Measurements from ENCODE around the gene SDK1. TPM values are rescaled to one million over a fixed set of nuclear protein-coding genes. Genes with fewer than 3 reads are reported as not detected.

The SDK1 gene, protein sequence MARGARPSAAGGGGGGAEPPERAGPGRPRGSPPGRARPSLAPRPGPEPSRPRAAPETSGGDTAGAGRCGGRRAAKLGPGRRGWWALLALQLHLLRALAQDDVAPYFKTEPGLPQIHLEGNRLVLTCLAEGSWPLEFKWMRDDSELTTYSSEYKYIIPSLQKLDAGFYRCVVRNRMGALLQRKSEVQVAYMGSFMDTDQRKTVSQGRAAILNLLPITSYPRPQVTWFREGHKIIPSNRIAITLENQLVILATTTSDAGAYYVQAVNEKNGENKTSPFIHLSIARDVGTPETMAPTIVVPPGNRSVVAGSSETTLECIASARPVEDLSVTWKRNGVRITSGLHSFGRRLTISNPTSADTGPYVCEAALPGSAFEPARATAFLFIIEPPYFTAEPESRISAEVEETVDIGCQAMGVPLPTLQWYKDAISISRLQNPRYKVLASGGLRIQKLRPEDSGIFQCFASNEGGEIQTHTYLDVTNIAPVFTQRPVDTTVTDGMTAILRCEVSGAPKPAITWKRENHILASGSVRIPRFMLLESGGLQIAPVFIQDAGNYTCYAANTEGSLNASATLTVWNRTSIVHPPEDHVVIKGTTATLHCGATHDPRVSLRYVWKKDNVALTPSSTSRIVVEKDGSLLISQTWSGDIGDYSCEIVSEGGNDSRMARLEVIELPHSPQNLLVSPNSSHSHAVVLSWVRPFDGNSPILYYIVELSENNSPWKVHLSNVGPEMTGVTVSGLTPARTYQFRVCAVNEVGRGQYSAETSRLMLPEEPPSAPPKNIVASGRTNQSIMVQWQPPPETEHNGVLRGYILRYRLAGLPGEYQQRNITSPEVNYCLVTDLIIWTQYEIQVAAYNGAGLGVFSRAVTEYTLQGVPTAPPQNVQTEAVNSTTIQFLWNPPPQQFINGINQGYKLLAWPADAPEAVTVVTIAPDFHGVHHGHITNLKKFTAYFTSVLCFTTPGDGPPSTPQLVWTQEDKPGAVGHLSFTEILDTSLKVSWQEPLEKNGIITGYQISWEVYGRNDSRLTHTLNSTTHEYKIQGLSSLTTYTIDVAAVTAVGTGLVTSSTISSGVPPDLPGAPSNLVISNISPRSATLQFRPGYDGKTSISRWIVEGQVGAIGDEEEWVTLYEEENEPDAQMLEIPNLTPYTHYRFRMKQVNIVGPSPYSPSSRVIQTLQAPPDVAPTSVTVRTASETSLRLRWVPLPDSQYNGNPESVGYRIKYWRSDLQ (N-terminal part only)
- 0.20 and 0.34 TPM in 2 replicates for total RNA-seq

GRCh38 chr7:3300651-3301448 lies at the start of gene SDK1:
SDK1 (plus strand) TSS chr7:3301252; CDS start chr7:3301587, 335 bp downstream.
- intact Hi-C loops (cut with micrococcal nuclease), result loop anchor here (1.0 to 10.0 kb wide), 4 partner anchors 206 to 596 kb away; partner anchors contain the start of gene CARD11

- intact Hi-C loops (cut with micrococcal nuclease), result no loop called here
Observed at GRCh38 chr7:3254718-3255117, 46.3 kb upstream of the SDK1 start.

GRCh38 chr7:3259711-3260400 lies 41.2 kb upstream of the SDK1 start:
- intact Hi-C loops (cut with micrococcal nuclease), result no loop called here

DNA sequence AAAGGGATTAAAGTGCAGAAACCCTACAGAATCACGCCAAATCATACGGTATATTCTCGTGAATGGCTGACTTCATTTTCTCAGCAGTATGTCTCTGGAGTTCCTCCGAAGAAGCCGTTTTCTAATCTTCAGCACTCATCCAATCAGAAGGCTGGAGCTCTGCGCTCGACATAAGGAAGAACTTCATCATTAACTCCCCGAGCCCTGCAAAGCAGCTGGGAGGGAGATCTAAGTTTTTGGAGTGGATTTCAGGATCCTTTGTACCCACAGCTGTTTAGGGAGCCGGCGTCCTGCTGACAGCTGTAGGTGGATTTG lies 40.7 kb upstream of the SDK1 start:
- intact Hi-C loops (cut with micrococcal nuclease), result no loop called here

DNA sequence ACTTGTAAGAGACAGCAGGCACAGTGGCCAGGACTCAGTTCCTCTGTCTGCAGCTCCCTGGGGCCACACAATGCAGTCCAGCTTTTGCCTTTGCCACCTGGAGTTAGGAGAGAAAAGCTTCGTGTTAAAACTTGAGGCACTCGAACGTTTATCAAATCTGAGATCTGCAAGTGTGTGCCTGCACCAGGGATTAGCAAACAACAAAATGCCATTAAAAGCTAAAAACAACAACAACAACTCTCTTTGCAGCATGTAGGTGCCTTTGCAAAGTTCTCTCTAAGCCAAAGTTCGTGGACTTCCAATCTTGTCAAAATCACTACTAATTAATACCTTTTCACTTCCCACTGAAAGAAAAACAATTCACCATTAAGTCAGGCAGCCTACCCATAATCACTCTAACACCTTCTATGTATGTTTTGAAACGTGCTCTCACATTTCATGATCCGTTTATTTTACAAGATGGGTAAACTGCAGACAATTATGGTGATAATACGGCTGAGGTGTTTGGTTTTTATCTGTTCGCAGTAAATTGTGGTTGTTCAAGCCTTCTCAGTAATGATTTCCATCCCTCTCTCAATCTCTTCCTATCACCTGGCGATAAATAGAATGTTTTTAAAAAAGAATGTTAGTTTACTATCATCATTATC lies 36.2 kb upstream of the SDK1 start:
- intact Hi-C loops (cut with micrococcal nuclease), result no loop called here

GRCh38 chr7:3265388-3265787 lies 35.7 kb upstream of the SDK1 start:
- intact Hi-C loops (cut with micrococcal nuclease), result no loop called here

DNA sequence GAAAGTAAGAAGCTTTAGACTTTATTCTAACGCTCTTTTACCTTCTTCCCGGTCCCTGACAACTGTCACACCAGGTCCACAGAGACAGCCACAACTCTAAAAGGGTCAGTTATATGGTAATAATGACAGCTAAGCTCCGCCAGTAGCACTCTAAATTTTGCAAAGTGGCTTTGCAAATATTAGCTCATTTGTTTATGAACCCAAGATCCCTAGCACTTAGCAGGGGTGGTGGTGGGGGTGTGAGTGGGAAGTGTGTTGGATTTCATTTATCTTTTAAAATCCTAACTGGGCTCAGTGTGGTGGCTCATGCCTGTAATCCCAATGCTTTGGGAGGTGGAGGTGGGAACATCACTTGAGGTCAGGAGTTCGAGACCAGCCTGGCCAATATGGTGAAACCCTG lies 34.8 kb upstream of the SDK1 start:
- intact Hi-C loops (cut with micrococcal nuclease), result no loop called here

GRCh38 chr7:3267966-3268690 lies 32.9 kb upstream of the SDK1 start:
- intact Hi-C loops (cut with micrococcal nuclease), result no loop called here

DNA sequence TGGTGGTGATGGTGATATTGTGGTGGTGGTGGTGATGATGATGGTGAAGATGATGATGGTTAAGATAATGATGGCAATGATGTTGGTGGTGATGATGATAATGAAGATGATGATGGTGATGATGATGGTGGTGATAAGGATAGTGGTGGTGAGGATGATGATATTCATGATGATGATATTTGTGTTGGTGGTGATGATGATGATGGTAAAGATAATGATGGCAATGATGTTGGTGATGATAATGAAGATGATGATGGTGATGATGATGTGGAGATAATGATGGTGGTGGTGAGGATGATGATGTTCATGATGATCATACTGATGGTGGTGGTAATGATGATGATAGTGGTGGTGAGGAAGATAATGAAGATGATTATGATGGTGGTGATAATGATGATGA lies 30.7 kb upstream of the SDK1 start:
- intact Hi-C loops (cut with micrococcal nuclease), result no loop called here

- intact Hi-C loops (cut with micrococcal nuclease), result no loop called here
Observed at GRCh38 chr7:3271298-3271697, 29.8 kb upstream of the SDK1 start.

DNA sequence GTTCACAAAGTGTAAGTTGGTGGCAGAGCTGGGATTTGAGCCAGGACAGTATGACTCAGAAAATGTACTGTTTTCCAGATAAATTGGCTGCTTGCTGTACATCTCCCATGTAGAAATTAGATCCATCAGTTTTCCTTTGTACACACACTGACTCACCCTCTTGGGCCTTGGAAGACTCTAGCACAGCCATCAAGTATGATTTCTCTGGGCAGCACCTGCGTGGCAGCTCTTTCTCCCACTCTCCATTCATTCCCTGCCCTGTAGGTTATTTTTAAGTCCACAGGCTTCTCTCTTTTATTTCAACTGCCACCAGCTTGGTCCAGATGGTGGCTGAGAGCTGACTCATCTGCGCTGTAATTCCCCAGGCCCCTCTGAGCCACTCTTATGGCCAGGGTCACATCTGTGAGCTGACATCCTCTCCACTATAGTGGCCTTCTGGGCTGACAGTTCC lies 28.3 kb upstream of the SDK1 start:
- intact Hi-C loops (cut with micrococcal nuclease), result no loop called here

- intact Hi-C loops (cut with micrococcal nuclease), result no loop called here
Observed at GRCh38 chr7:3274131-3274530, 26.9 kb upstream of the SDK1 start.

DNA sequence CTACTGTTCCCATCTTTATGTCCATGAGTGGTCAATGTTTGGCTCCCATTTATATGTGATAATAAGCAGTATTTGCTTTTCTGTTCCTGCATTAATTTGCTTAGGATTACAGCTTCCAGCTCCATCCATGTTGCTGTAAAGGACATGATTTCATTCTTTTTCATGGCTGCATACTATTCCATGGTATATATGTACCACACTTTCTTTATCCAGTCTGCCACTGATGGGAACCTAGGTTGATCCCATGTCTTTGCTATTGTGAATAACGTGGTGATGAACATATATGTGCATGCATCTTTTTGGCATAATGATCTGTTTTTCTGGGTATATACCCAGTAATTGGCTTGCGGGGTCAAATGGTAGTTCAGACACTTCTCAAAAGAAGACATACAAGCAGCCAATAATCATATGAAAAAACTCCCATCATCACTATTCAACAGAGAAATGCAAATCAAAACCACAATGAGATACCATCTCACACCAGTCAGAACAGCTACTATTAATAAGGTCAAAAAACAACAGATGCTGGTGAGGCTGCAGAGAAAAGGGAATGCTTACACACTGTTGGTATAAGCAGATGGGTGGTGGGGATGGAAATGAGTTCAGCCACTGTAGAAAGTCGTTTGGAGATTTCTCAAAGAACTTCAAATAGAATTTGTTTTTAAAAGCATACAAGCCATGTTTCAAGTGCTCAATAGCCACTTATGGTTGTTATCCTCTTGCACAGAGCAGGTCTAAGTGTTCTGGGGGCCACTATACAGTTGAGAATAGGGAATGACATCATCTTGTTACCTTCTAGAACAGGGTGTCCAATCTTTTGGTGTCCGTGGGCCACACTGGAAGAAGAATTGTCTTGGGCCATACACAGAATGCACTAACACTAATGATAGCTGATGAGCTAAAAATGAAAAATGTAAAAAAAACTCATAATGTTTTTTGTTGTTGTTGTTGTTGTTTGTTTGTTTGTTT lies 23.2 kb upstream of the SDK1 start:
- intact Hi-C loops (cut with micrococcal nuclease), result no loop called here

DNA sequence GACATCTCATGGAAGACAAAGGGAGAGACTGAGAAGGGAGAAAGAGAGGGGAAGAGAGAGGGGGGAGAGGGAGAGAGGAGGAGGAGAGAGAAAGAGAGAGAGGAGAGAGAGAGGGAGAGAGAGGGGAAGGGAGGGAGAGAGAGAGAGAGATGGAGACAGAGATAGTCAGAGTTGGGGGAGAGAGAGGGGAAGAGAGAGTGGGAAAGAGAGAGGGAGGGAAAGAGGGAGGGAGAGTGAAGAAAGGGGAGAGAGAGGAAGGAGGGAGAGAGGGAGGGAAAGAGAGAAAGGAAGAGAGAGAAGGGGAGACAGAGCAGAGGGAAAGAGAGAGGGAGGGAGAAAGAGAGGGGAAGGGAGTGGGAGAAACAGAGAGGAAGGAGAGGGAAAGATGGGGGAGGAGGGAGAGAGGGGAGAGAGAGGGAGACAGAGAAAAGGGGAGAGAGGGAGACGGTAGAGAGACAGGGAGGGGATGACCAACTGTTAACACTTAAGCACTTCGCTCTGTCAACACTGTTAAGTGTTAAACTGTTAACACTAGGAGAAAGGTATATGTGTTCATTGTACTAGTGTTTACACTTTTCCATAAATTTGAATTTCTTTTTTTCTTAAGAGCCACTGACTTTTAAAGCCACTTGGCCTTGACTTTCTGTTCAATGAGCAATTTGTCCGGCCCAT lies 21.8 kb upstream of the SDK1 start:
- intact Hi-C loops (cut with micrococcal nuclease), result no loop called here

DNA sequence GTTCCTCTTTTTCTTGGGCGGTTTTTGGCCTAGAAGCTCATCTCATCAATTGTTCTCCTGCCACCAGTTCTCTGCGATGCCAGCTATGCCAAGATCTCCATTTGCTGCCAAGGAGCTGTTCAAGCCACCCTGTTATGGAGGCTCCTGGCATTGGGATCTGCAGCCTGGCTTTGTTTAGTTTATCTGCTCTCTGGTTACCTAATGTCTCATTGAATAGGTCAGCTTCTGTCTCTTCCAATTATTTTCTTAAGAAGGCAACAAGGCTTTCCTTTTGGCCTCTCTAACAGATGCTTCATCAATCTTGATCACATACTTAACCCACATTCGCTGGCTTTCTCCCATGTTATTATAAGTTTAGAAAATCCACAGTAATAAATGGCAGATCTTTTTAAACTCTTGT lies 20.6 kb upstream of the SDK1 start:
- intact Hi-C loops (cut with micrococcal nuclease), result no loop called here

- intact Hi-C loops (cut with micrococcal nuclease), result no loop called here
Observed at GRCh38 chr7:3280946-3281656, 20.0 kb upstream of the SDK1 start.

GRCh38 chr7:3282457-3282856 lies 18.6 kb upstream of the SDK1 start:
- intact Hi-C loops (cut with micrococcal nuclease), result no loop called here
